Prostate gland (tissue), 2 donors: ENCODE measurements around the gene RBM44. TPM values are rescaled to one million over a fixed set of nuclear protein-coding genes. Genes with fewer than 3 reads are reported as not detected.

ENCODE experiments used
- DNase-seq: peaks from one replicate; pipeline ENCODE4 v3.0.0-alpha.2; 2019; ENCODE audit warnings: low spot score
- H3K27ac ChIP-seq, 2 donors: fragments of 200-600 bp; sonication (generic); 2 replicates each; pipeline ENCODE4 v1.5.1; 2017 to 2019
- H3K27me3 ChIP-seq: fragments of 200-600 bp; sonication (generic); replicated peaks from 2 replicates; pipeline ENCODE4 v1.5.1; 2019; ENCODE audit not compliant: insufficient read depth
- H3K36me3 ChIP-seq, 2 donors: fragments of 200-600 bp; sonication (generic); 1 replicate in 1 of 2; 2 replicates in 1 of 2; pipeline versions ENCODE4 v1.5.1 to v1.8.1; 2017 to 2019
- H3K4me1 ChIP-seq: fragments of 200-600 bp; sonication (generic); replicated peaks from 2 replicates; pipeline ENCODE4 v1.5.1; 2019
- H3K4me3 ChIP-seq, 2 donors: fragments of 200-600 bp; sonication (generic); 2 replicates each; pipeline ENCODE4 v1.5.1; 2017 to 2019
- H3K9me3 ChIP-seq: fragments of 200-600 bp; sonication (generic); 2 replicates; pipeline ENCODE4 v1.5.1; 2017
- POLR2A ChIP-seq: fragments of 450-650 bp; IDR thresholded peaks from one replicate; pipeline ENCODE4 v1.6.1; 2016; ENCODE audit warnings: antibody characterized with exemption, mild to moderate bottlenecking
- POLR2AphosphoS5 ChIP-seq: sonication (generic); formaldehyde crosslinking; IDR thresholded peaks from one replicate; pipeline ENCODE4 v1.6.1; 2017; ENCODE audit warnings: antibody characterized with exemption
- WGBS: methylation state at CpG from one replicate; pipeline ENCODE4 v1.1.5; 2018; 5-methylcytosine and 5-hydroxymethylcytosine counted together
- intact Hi-C: fragments of 100-400 bp; cut with DNase I; formaldehyde crosslinking; loops from one replicate; pipeline ENCODE4 v1.14.2; 2022
- total RNA-seq, 2 donors: library from RNA; depleted of rRNA; stranded (reverse); fragments of >200 nt; gene quantifications; one replicate each; pipeline ENCODE4 v1.1.0, GENCODE V29; 2016
- TF ChIP-seq, protein P1 (sequence below), 4 experiments: fragments of 200-600 bp in 2 of 4; fragments of 450-650 bp in 2 of 4; sonication (generic) in 2 of 4; IDR thresholded peaks; 1 replicate in 3 of 4; 2 replicates in 1 of 4; pipeline ENCODE4 v1.5.1; 2016 to 2019; ENCODE audit warnings: antibody characterized with exemption in 4 of 4, mild to moderate bottlenecking in 2 of 4, moderate library complexity in 2 of 4

Gene RBM44
- total RNA-seq, 2 donors from 2014 or later: 0.23 to 6.0 TPM

DNA sequence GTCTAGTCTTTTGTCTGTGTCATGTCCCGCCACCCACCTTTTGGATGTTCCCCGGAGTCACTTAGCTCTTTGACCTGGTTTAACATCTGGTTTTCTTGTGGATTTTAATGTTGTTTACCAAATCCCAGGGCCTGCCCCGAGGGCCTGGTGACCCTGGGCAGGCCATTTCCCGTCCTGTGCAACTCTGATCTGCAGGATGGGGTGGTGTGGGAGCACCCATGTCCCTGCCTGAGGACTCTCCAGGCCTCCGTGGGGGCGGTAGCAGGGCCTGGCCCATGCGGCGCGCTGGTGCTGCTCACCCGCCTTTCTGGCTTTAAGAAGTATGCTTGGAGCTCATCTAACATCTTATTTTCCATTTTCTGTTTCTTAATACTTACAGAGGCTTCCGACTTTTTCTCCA, 71.5 kb downstream of the RBM44 start:
- WGBS: 89% methylated on average over 11 of the region's 11 CpGs
- H3K9me3 ChIP-seq: no peaks in the 10 kb centered on the region
- DNase-seq: no peak
- H3K27ac ChIP-seq: no peak overlapping the region
- intact Hi-C loops: no loop called here
- no peak overlapping the region for H3K4me3 ChIP-seq
- no peaks in the 10 kb centered on the region for H3K36me3 ChIP-seq
- no peaks in the 10 kb centered on the region for H3K27me3 ChIP-seq
- no peak for TF ChIP-seq POLR2A
- TF ChIP-seq POLR2AphosphoS5: no peak
- TF ChIP-seq, protein P1, sequence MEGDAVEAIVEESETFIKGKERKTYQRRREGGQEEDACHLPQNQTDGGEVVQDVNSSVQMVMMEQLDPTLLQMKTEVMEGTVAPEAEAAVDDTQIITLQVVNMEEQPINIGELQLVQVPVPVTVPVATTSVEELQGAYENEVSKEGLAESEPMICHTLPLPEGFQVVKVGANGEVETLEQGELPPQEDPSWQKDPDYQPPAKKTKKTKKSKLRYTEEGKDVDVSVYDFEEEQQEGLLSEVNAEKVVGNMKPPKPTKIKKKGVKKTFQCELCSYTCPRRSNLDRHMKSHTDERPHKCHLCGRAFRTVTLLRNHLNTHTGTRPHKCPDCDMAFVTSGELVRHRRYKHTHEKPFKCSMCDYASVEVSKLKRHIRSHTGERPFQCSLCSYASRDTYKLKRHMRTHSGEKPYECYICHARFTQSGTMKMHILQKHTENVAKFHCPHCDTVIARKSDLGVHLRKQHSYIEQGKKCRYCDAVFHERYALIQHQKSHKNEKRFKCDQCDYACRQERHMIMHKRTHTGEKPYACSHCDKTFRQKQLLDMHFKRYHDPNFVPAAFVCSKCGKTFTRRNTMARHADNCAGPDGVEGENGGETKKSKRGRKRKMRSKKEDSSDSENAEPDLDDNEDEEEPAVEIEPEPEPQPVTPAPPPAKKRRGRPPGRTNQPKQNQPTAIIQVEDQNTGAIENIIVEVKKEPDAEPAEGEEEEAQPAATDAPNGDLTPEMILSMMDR (IDR thresholded peaks at IDR 0.05): no peak
- peaks cover 6% of the 10 kb centered on the region for H3K4me1 ChIP-seq

DNA sequence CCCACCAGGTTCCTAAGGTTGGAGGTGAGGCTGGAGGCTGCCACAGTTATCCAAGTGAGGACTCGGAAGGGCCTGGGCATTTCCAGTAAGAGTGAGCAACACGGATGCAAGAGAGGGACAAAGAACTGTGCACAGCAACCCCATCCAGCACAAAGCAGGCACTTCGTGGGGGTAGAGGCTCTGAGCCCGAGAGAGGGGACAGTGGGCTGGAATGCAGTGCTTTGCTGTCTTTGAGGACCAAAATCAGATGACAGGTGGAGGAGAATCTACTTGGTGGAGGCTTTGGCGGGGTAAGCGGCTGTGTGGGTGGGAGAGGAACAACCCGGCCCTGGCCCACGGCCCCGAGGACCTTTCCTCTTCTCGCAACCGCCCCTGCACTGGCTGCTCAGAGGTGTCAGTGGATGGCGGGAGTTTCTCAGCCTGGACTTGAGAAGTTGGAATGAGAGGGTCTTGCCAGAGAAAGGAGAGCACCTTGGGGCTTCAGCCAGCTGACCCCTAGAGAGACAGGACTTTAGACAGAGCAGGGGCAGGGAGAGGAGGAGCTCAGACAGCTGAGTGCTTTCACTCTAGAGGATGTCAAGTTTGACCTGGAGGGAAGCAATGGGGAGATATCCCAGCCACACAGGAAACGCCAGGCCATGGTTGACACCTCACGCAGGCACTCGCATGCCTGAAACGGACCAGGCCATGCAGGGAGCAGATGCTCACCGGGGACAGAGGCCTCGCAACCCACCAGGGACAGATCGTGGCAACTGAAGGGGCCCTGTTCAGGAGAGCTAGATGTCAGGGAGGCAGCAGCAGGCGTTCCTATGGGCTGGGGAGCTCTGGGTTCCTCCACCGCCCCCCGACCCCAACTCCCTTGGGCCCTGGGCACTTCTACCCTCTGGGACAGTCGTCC, 72.4 kb downstream of the RBM44 start:
- Histone ChIP-seq H3K4me3 (no peak overlapping the region), H3K36me3 (no peaks in the 10 kb centered on the region), H3K27ac (no peak overlapping the region), H3K27me3 (no peaks in the 10 kb centered on the region), H3K9me3 (no peaks in the 10 kb centered on the region), H3K4me1 (peaks cover 6% of the 10 kb centered on the region)
- intact Hi-C loops: no loop called here
- no peak for DNase-seq
- 71% methylated on average over 23 of the region's 23 CpGs for WGBS
- TF ChIP-seq, protein P1 (IDR thresholded peaks at IDR 0.05): no peak
- TF ChIP-seq POLR2A (no peak), POLR2AphosphoS5 (no peak)

DNA sequence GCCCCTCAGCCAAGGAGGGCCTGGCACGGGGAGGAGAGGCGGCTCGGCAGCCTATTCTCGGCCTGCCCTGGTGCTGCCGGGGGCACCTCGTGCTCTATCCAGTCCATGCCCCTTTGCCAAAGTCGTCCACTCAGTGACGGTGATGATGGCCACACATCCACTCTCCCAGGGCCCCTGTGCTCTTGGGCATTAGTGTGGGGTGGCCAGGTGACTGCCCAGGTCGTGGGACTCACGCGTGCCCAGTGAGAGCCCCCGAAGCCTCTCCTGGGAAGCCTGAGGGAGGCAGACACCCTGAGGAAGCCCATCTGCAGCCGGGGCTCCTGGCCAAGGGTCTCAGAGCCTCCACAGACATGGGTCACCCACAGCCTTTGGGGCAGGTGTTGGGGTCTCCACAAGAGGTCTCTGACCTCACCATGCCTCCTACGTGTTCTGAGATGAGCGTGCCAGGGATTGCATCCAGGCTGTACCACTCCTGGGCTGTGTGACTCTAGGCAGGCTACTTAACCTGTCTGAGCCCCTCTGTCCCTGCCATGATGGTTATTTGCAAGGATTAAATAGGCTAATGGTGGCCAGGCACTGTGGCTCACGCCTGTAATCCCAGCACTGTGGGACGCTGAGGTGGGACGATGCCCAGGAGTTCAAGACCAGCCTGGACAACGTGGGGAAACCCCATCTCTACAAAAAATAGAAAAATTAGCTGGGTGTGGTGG, 73.8 kb downstream of the RBM44 start:
- H3K36me3 ChIP-seq: no peaks in the 10 kb centered on the region
- no peak for TF ChIP-seq POLR2AphosphoS5
- TF ChIP-seq POLR2A: no peak
- TF ChIP-seq, protein P1 (IDR thresholded peaks at IDR 0.05): no peak
- no peak overlapping the region for H3K27ac ChIP-seq
- H3K27me3 ChIP-seq: no peaks in the 10 kb centered on the region
- intact Hi-C loops: no loop called here
- 93% methylated on average over 17 of the region's 19 CpGs for WGBS
- H3K4me3 ChIP-seq: no peak overlapping the region
- no peaks in the 10 kb centered on the region for H3K9me3 ChIP-seq
- peaks cover 6% of the 10 kb centered on the region for H3K4me1 ChIP-seq
- no peak for DNase-seq

DNA sequence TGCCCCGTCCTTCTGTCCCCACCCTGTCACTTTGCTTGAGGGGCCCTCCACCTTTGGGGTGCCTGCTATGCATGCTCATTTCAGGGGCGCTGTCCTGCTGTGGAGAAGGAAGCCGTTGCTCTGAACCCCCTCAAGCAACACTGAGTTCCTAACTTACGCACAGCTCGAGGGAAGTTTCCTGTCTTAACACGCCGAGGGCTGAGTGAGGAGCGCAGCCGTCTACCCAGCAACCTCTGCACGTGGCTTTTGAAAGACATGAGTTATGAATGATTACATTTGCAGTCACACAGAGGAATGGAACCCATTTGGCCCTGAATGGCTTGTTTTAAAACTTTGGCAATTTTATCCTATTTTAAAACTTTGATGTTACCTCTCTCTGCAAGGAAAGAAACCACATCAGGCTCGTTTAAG, 74.8 kb downstream of the RBM44 start:
- H3K27me3 ChIP-seq: no peaks in the 10 kb centered on the region
- WGBS: 20% methylated on average over 11 of the region's 11 CpGs
- intact Hi-C loops: no loop called here
- TF ChIP-seq, protein P1 (IDR thresholded peaks at IDR 0.05): no peak
- TF ChIP-seq POLR2A (no peak), POLR2AphosphoS5 (peak; percentile 42)
- H3K9me3 ChIP-seq: no peaks in the 10 kb centered on the region
- peak overlapping the region in 1 of 2 donors; percentile 10 for H3K27ac ChIP-seq
- no peak overlapping the region for H3K4me3 ChIP-seq
- no peak for DNase-seq
- H3K36me3 ChIP-seq: no peaks in the 10 kb centered on the region
- H3K4me1 ChIP-seq: peaks cover 6% of the 10 kb centered on the region
